Activated CD4-positive, alpha-beta T cell treated with anti-CD3 and anti-CD28 coated beads, Interleukin-2, amount 50 U/mL, for 24 hours (primary cell): ENCODE results near the gene AMN.
"Not testable (repeated sequence)": the region's sequence is repeated elsewhere in the genome, so short reads cannot be mapped to it uniquely, and the experiment has no call there.

Source experiments
- DNase-seq, 2 donors: peaks; one replicate each; pipeline ENCODE4 v3.0.0-alpha.2; 2020; ENCODE audit warnings: low read depth in 1 of 2, low spot score in 1 of 2

The AMN gene

DNA sequence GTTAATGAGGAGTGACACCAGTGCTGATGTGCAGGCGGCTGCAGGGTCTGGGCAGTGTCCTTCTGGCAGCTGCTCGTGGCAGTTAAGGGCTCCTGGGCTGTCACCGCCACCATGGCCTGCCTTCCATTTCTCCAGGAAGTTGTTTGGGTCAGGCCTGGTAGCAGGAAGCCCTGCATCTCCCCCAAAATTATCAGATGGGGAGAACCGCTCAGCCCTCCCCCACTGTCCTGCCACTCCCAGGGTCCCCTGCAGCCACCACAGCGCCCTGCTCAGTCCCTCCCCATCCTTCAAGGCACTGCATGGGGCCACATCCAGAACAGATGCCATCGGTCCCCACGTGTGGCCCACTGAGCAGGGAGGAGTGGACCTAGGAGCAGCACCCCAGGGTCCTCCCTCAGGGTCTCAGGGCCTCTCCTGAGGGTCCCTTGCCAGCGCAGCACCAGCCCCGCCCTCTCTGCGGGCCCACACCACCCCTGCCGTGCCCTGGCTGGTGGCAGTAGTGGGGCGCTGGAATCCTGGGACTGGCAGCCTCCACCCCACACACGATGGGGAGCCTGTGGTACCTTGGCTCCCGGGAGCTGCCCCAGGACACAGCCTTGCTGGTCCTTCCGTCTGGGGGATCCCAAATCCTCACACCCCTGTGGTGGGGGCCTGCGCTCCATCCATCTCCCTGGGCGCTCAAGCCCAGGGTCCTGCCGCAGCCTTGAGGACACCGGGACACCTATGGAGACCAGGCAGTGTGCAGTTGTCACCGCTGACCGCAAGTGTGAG is 10.3 kb upstream of the AMN start:
- DNase-seq: no peak

GRCh38 chr14:102913341-102914211 is 8.9 kb upstream of the AMN start:
- DNase-seq: no peak

DNA sequence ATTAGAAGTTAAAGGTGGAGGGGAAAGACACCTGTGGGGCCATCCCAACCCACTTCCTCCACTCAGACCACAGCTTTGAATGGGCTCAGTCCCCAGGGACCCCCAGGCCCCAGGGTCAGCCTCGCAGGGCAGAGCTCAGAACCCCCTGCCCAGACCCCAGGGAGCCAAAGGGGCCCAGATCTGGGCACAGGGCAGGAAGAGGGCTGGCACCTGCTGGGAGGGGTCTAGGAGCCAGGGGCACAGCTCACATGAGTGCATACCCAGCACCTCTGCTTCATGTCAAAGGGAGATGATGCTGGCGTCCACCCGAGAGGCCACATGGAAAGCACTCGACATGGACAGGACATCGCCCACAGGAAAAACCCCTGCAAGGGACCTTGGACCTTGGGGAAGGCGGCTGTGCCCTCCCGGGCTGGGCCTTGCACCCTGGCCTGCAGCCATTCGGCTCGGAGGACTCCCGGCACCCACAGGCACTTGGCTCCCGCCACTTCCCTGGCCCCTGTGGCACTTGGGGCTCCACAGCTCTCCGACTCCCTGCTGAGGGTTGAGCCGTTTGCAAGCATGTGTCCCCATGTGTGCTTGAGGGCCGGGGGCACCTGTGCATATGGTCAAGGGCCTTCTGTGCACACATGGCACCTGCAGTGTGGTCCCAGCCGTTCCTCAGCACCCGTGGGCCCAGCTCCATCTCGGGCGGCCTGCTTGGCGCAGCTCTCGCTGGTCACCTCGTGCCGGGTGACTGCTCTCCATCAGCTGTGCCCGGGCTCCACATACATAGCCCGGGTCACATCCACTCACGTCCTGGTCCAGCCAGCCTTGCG is 7.8 kb upstream of the AMN start:
- no peak for DNase-seq

DNA sequence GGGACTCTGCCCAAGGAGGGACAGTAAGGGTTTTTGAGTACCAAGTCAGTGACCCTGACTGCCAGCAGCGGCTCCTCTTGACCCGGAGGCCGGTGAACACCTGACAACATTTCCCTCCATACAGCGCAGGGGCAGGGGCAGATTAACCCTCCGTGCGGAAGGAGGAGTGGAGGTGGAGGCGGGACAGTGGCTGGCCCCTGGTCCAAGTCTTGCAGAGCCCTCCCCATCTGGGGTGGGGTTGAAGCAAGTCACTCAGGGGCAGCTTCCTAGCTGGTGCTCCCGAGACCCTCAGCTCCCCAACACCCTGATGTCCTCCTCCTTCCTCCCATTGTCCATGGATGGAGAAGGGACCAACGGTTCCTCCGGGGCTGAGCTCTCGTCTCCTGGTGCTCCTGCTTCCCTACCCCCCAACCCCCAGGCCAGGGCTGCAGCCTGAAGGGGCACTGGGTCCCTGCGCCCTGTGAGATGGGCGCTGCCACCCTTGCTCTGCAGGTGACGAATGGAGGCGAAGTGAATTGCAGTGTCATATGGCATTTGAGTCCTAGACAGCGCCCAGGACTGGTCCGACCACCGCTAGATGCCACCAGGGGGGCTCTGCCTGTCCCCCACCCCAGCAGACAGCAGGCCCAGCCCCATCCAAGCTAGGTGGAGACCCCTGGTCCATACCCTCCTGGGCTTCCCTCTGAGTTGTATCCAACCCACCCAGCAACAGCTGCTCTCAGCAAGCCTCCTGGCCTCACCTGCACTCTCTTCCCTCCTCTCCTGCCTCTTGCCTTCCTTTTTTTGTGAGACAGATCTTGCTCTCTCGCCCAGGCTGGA is 7.0 kb upstream of the AMN start:
- no peak for DNase-seq

- DNase-seq: no peak
Observed at GRCh38 chr14:102916347-102917055, 6.0 kb upstream of the AMN start.

- no peak for DNase-seq
Observed at GRCh38 chr14:102917056-102917385, 5.4 kb upstream of the AMN start.

DNA sequence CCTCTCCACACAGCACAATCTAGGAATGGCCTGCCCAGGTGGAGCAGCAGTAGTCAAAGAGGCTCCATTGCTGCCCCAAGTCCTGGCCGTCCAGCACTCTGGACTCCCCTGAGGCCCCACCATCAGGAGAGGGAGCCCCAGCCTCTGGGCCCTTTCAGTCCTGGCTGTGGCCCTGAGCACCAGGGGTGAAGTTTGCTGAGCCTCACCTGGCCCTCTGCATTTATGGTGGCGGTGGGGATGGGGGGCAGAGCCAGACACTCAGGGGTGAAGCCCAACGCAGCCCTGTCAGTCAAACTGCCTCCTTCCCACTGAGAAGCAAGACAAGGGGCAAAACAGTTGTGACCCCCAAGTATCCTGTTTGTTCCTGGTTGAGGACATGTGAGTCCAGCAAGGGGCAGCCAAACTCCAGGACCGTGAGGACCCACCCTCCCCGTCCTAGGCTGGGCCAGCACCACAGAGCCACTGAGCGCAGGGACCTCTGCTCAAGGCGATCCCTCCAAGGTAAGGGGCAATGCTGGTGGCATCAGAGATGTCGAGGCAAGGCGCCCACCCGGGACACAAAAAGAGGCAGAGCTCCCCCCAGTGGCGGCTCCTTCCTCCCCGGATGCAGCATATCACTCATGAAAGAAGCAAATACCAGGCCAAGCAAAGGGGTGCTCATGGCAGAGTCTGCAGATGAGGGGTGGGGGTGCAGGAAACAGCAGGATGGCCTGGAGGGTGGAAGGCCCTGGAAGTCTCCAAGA is 4.8 kb upstream of the AMN start:
- DNase-seq: peak; percentile 31 to 33

DNA sequence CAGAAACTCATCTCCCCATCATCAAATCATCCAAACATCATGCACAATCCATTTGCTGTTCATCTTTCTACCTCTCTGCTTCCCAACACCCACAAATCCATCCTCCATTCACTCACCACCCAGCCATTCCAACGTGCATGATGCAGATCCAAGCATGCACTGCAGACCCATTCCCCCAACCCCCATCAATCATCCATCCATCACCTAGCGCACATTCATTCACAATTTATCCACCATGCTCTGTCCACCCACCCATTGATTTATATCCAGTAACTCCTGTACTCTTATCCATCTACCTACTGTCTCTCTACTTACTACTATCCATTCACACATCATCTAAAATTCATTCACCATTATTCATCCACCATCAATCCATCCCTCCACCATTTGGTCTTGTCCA is 4.0 kb upstream of the AMN start:
- DNase-seq: no peak

GRCh38 chr14:102920273-102920997 is 2.0 kb upstream of the AMN start:
- no peak for DNase-seq

GRCh38 chr14:102920998-102921304 is 1.5 kb upstream of the AMN start:
- no peak for DNase-seq

DNA sequence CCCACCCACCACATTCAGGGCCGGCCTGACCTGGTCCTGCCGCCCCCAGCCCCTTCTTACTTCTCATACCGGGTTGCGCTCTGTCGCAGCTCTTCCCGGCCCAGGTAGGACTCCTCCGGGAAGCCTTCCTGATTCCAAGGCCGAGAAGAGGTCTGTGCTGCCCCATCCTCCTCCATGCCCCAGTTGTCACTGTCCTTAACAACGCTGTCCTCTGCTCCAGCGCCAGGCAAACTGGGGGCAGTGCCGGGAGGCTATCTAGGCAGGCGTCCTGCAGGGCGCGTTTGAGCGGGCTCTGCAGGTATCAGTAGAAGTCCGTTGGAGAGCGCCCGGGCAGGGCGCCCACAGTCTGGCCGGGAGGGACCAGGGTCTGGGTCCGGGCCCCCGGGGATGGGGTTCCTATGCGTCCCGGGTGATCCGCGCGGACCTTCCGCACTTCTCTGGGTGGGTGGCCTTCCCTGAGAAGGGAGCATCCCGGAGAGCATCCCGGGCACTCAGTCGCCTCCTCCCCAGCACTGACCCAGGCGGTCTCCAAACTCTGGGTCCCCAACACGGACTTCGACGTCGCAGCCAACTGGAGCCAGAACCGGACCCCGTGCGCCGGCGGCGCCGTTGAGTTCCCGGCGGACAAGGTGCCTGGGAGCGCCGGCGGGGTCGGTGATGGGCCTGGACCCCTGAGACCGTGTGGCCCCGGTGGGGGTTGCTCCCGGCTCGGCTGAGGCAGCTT is 900 bp downstream of the AMN start:
- no peak for DNase-seq

GRCh38 chr14:102923925-102924486 is 1.5 kb downstream of the AMN start:
- DNase-seq: no peak

- DNase-seq: no peak
Observed at GRCh38 chr14:102924632-102925588, 2.4 kb downstream of the AMN start.

DNA sequence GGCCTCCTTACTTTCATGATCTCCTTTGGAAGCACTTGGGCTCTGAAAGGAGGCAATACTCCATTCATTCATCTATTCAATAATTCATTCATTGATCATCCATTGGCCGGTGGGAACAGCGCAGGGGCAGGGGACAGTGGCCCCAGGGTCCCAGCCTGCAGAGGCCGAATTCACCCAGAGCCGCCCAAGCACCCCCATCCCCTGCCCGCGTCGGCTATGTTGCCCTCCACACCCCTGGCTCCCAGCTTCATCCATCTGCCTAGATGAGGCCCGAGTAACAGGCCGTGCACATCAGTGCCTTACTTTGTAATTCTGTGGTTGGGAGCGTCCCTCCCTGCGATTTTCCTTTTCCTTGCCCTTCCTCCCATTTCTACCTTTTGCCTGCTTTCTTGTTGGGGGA is 3.2 kb downstream of the AMN start:
- no peak for DNase-seq

DNA sequence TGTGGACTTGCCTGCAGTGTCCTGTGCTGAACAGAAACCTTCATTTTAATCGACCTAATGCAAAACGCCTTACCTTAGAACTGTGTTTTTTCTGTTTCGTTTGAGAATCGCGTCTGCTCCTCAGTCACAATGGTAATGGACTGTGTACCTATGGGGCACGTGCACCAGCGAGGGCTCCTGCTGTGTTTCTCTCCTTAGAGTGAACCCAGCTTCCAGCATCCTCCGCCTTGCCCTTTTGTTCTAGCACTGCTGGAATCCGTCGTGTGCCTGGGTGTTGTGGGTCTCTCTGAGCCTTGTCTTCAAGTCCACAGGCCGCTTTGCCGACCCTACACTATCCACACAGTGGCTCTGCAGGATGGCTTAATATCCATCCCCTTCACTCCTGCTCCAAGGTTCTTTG is 3.6 kb downstream of the AMN start:
- no peak for DNase-seq

- not testable (repeated sequence) for DNase-seq
Observed at GRCh38 chr14:102926840-102927239, 4.4 kb downstream of the AMN start.

- no peak for DNase-seq
Observed at GRCh38 chr14:102927346-102927877, 4.9 kb downstream of the AMN start.
